NCI-H2171 treated with DMSO at 0.1 percent for 48 hours (cell line): ENCODE data around the gene CMKLR1.

Experiments used
- DNase-seq: peaks from one replicate; lab custom pipeline; 2025; lab: John Stamatoyannopoulos, UW

Gene CMKLR1, protein sequence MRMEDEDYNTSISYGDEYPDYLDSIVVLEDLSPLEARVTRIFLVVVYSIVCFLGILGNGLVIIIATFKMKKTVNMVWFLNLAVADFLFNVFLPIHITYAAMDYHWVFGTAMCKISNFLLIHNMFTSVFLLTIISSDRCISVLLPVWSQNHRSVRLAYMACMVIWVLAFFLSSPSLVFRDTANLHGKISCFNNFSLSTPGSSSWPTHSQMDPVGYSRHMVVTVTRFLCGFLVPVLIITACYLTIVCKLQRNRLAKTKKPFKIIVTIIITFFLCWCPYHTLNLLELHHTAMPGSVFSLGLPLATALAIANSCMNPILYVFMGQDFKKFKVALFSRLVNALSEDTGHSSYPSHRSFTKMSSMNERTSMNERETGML

DNA sequence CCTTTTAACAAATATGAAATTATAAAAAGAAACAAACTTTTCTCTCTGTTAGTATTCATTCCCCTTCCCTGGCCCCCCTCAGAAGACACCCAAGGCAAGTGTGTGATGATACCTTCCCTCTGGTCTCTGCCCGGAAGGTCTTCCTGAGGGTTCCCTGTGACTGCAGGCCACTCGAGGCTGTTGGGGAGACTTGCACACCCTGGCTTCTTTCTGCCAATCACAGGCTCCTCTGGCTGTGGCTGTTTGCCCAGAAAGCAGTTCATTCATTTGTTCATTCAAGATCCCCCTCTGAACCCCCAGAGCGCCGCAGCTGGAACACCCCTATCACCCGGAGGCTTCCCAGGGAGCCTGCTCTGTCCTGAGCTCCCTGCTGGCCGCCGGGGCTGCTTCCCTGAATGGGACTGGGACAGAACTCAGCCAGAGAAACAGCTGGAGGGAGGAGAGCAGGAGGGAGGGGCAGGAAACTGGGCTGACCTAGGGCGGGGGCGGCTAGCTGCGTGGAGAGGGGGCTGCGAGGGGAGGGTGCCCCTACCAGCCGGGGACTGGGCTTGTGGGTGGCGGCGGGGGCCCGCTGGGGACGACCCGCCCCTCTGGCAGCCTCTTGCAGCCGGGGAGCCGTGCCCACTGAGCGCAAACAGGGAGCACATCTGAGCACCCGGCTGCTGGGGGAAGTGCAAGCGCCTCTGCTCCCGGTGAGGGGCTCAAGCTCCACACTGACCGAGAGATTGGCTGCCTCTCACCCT is at the start of gene CMKLR1:
Gene CMKLR1 (minus strand): TSS at position 397 of the 743 bp plus-strand sequence. CDS start 45,720 bp downstream, outside the sequence.
- no peak for DNase-seq

DNA sequence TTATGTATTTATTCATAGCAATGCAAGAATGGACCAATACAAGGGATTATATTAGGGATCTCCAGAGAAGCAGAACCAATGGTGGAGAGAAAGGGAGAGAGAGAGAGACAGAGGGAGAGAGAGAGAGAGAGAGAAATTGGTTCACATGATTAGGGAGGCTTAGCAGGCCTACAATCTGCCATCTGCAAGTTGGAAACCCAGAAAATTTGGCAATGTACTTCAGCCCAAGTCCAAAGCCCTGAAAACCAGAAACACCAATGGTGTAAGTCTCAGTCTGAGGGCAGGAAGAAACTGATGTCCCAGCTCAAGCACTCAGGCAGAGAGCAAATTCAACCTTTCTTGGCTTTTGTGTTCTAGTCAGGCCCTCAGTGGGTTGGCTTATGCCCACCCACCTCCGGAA is 48.7 kb upstream of the CMKLR1 start:
- no peak for DNase-seq

DNA sequence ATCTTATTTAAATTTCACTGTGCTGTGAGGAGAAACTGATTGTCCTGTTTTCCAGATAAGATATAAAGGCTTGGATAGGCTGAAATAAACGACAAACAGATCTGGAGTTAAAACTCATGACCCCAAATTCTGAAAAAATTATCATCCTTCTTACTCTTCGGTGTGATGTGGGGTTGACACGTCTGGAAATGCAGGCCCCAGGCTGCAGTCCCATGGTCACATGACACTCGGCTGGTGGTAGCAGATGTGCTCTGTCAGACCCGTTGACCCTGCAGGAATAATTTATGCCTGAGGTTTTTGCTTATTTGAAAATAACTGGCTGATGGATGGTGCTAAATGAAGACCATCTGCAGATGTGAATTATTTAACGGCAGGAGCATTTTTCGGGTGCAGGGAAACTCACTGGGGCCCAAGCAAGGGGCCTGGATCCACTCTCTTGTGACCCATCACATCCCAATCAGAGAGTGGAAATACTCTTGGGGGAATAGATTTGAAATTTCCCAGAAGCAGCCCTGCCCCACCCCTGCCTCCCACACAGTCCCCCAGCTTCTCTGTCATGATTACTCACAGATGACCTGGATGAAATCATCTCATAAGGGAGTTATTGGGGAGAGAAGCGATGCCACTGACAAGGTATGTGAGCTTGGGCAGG is 47.7 kb upstream of the CMKLR1 start:
- no peak for DNase-seq

DNA sequence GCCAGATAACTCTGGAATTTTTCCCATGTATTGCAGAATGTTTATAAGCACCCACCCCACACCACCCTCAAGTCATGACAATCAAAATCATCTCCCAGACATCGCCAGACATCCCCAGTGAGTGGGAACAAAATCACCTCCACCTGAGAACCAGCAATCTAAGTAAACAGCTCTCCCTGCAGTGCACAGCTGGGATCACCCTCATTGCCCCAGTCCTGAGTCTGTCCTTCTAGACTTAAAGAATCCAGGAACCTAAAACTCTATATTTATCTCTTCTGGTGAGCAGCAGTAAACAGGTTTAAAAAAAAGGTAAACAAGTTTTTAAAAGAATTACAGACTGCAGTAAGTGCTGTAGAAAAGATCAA is 43.3 kb upstream of the CMKLR1 start:
- no peak for DNase-seq

DNA sequence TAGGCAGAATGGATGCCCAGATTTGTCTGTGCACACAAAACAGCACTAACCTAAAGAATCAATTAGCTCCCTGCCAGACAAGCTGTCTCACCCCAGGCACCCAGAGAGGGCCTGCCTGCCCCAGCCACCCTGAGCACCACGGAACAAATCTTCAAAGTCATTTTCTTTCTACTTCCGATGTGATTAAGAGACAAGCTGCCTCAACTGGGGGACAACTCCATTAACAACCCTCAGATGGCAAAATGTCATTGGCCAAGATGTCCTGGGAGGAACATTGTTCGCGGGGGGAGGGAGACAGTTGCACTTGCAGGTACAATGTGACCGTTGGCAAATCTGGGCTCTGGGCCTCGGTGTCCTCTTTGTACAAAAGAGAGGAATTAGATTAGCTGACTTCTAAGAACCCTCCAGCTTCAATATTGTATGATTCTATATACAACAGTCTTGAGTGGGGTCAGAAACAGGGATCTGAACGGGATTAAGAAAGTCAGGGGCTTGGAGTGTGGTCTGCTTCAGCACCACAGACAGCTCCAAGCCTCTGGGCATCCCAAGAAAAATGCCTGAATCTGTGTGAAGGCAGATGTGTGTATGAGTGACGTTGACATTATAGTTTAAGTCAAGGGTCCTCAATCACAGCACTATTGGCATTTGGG is 42.8 kb upstream of the CMKLR1 start:
- no peak for DNase-seq

DNA sequence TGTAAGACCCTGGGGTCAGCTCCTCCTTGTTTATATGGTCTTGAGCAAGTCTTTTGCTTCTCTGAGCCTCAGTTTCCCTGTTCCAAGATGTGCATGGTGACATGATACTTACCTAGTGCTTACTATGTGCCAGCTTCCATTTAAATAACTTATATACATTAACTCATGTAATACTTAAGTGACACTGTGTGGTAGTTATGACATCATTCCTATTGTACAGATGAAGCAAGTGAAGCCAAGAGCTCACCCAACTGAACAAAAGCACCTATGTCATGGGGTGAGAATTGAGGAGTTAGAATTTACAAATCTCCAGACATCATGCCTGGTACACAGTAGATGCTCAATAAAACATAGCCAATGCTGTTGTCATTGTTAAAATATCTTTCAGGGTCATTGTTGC is 41.3 kb upstream of the CMKLR1 start:
- no peak for DNase-seq

DNA sequence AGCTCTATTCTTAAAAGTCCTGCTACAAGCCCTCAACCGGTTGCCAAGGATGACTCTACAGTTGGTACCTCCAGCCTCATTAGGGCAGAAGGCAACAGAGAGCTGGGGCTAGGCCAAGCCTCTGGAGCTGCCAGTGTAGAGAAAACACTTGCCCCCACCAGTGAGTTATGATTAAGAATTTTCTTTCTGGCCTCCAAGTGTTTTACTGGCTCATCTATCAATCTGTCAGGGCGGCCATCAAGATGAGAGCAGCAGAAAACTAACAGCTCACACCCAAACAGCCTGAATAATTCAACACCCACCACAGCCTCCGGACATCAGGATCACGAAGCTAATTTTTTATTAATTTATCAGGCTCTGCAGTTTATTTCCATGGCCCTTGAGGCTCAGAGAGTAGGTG is 40.7 kb upstream of the CMKLR1 start:
- DNase-seq = no peak

DNA sequence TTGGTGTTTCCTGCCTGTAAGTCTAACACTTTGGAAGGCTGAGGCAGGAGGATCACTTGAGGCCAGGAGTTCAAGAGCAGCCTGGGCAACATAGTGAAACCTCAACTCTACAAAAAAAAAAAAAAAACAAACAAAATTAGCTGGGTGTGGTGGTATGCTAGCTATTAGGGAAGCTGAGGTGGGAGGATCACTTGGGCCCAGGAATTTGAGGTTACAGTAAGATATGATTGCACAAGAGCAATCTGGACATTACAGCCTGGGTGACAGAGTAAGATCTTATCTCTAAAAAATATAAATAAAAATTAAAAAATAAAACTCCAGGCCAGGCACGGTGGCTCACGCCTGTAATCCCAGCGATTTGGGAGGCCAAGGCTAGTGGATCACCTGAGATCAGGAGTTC is 39.8 kb upstream of the CMKLR1 start:
- DNase-seq = no peak

DNA sequence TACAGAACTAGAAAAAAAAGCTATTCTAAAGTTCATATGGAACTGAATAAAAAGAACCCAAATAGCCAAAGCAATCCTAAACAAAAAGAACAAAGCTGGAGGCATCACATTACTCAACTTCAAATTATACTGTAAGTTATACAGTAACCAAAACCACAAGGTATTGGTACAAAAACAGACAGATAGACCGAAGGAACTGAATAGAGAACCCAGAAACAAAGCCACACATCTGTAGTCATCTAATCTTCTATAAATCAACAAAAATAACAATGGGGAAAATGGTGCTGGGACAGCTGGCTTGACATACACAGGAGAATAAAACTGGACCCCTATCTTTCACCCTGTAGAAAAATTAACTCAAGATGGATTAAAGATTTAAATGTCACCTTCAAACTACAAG is 38.1 kb upstream of the CMKLR1 start:
- DNase-seq = no peak

DNA sequence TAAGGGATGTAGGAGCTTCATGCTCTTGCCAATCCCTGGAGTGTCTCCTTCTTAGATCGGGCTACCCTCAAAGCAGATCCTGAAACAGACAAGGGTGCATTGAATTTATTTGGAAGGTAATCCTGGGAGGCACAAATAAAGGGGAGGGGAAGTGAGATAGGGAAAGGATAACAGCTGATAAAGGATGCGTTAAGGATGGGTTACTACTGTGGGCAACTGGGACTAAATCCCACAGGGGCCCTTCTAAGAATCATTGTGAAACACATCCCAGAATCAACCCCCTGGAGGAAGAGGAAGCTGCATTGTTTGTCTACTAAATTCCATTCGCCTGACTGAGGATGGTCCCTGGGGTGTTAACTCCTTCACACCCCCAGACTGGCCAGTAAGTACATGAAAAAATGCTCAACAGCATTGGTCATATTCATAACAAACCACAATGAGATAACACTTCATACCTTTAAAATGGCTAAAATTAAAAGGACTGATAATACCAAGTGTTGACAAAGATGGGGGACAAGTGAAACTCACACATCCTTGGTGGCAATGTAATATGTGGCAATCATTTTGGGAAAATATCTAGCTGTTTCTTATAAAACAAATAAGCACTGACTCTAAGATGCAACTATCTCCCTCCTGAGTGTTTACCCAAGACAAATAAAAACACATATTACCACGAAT is 37.0 kb upstream of the CMKLR1 start:
- DNase-seq = no peak

DNA sequence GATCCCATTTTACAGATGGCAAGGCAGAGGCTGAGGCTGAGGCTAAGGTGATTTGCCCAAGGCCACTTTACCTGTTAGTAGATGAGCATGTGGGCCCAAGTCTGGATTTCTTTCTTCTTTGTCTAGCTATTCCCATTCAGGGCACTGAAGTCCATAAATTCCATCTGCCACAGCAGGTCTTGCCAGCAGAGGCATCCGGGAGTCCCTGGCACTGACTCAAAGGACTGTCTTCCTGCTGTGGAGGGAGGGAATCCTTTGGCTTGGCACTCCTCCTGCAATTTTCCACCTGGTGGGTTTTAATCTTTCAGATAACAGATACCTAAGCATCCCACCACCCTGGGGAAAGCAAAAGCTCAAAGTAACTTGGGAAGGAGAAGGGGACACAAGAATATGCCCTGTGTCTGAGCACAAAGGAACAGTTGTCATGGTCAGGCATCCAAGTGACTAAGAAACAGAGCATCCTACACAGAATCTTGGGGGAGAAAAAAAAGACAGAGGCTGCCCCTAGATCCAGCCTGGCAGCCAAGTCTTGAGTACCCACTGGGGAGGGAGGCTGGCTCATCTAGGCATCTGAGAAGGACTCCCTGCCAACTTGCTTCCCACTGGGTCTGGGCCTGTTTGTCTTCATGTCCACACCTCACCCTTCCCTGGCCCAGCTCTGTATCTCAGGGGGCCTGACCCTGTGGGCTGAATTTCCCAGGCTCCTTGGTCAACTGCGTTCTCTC is 35.6 kb upstream of the CMKLR1 start:
- DNase-seq = peak; percentile 88

DNA sequence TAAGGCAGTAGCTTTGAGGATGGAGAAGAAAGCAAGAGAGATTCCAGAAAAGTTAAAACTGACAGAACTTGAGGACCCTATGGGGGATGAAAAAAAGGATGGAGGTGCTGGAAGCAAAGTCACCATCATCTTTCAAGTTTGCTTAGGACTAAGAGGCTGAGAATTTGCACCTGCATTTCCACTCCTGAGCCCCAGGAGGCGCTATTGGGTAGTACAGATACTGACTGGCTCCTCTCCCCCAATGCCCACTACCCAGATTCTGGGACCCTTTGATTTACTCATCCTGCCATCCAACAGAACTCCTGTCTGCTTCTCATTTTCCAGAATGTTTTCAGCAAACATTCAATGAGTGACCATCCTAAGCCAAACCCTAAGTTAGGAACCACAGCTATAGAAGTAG is 34.0 kb upstream of the CMKLR1 start:
- no peak for DNase-seq

DNA sequence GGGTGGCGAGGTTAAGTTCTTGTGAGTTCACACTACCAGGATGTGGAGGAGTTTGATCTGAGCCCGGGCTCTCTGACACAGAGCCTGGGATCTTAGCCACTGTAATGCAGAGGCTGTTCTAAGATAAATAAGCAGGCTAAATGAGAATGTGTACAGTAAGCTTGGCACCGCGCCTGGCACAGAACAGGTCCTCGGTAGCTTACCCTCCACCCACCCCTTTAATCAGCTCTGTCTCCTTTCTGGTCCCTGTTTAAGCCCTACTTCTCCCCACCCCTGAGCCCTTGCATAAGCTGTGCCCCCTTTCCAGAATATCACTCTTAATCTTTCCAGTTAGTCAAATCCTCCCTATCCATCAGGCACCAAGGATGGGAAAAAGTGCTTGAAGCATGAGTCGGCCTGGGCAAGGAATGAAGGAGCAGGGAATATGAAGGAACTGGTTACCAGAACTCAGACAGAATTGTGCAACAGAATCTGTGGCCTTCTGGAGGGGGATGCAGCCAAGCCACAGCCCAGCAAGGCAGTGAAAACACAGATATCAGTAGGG is 32.8 kb upstream of the CMKLR1 start:
- no peak for DNase-seq

DNA sequence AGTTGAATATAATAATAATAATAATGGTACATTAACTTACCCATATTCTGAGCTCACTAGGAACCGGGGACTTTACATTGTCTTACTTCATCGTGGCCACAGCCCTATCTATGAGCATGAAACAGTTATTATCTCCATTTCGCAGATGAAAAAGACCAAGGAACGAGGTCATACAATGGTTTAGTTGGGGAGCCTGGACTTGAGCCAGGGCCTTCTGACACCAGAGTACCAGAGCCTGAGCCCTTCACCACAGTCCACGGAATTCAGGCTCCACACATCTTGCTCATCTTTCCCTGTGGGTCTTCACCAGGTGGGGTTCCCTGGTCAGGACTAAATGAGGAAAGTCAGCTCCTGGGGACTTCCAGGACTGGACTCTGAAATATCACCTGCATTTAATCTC is 31.3 kb upstream of the CMKLR1 start:
- no peak for DNase-seq

DNA sequence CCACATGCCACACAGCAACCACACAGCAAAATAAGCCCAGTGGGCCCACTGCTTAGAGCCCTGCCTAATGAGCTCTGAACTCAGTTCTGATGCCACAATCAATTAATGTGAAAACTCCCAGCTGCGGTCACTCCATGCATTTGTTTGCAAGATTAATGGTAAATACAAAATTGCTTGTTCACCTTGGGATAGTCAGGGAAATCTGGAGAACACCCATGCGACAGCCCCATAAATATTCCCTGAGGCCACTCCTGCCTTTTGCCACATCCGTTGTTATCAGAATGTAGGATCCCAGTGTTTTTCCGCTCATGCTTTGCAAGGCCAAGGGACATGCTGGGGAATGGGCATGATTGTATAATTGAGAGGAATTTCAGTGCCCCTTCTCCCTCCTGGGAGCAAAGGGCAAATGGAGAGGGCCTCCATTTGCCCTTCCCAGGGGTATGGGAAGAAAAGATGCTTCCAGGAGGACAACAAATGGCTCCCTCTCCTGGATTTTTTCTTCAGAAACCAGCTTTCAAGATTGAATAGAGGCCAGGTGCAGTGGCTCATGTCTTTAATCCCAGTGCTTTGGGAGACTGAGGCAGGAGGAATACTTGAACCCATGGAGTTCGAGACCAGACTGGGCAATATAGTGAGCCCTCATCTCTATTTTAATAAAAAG is 30.8 kb upstream of the CMKLR1 start:
- DNase-seq = no peak

DNA sequence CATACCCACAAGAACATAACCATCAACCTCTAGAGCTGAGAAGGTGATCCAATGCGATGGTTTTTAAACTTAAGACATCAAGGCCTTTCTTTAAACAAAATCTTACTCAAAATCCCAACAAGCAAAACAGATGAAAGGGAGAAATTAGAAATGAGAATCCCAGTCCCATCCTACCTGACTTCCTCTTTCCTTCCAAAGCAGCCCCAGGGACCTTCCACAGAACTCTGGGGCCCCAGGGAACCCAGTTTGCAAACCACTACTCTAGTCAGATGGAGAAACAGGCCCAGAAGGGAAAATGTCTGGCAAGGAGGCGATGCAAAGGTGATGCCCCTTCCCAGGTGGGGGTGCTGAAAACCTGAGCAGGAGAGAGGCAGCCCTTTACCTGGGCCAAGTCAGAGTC is 29.0 kb upstream of the CMKLR1 start:
- DNase-seq = no peak

DNA sequence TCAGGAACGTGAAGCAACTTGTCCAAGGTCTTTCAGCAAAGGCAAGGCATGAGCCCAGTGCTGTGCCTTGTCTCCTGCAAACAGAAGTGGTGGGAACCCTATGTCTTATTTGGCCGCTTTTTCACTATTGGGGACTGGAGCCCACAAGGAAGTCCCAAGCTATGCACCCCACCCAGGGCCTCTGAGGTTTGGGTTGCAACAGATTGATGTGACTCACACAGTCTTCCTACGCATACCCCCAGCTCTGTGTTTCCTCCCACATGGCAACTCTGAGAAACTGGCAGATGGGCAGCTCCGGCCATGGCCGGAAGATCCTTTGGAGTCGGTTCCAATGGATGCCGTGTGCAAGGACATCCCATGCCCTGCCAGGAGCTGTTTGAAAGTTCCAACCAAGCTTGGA is 28.3 kb upstream of the CMKLR1 start:
- no peak for DNase-seq

DNA sequence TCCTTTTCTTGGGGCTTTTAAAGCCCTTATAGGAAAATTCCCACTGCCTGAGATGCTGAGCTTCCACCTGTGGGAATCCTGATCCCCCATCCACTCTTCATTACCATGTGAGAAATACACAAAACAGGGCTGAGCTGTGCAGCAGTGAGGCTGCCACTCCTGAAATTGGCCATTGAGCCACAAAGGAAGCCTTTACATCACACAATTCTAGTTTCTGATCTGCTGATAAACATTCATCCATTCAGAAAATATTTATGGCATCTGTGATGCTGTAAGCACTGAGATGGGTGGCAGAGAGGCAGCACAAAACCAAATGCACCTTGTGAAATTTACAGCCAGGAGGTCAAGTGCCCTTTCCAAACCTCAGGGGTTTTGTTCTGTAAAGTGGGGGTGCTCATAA is 26.2 kb upstream of the CMKLR1 start:
- DNase-seq = no peak

DNA sequence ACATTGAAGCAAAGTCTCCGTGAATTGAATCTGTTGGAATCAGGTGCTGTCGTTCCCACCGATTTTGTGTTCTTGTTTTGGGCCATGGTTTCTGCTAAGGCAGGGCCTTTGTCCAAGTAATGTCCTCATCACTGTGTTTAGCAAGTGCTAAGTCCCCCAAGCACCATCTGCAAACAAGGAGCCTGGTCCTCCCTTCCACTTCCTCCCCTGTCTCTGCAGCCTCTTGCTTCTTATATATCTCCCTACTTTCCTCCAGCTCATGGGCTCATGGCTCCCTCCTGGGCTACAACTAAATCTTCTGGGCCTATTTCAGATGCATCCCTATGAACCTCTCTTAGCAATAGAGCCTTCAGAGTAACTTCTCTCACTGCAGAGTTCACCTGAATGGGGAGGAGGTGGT is 25.8 kb upstream of the CMKLR1 start:
- DNase-seq = no peak

DNA sequence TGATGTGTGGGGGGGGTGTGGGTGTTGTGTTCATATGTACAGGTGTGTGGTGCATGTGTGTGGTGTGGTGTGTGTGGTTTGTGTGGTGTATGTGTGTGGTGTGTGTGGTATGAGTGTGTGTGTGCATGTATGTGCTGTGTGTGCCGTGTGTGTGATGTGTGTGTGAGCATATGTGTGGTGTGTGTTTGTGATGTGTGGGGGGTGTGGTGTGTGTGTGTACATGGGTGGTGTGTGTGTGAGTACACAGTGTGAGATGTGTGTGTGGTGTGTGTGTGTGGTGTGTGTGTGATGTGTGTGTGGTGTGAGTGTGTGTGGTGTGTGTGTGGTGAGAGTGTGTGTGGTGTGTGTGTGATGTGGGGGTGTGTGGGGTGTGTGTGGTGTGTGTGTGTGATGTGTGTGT is 24.5 kb upstream of the CMKLR1 start:
- DNase-seq = no peak

DNA sequence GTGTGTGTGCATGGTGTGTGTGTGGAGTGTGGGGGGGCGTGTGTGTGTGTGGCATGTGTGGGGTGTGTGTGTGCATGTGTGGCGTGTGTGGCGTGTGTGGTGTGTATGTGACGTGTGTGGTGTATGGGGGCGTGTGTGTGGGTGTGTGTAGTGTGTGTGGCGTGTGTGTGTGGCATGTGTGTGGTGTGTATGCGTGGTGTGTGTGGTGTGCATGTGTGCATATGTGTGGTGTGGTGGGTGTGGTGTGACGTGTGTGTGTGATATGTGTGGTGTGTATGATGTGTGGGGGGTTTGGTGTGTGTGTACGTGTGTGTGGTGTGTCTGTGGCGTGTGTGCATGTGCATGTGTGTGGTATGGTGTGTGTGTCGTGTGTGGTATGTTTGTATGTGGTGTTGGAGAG is 24.1 kb upstream of the CMKLR1 start:
- DNase-seq = no peak
